IPS DF 4.7 (cell line): ENCODE results near the gene KRTAP1-3.
"Not testable (repeated sequence)": the region's sequence is repeated elsewhere in the genome, so short reads cannot be mapped to it uniquely, and the experiment has no call there.

Experiments used
- DNase-seq: peaks from one replicate; pipeline ENCODE4 v3.0.0-alpha.2; 2013; ENCODE audit warnings: low spot score; ENCODE audit errors: extremely low read depth

KRTAP1-3 gene

GRCh38 chr17:41054556-41054955 lies 19.9 kb upstream of the KRTAP1-3 start:
- DNase-seq: not testable (repeated sequence)

GRCh38 chr17:41054025-41054424 lies 19.4 kb upstream of the KRTAP1-3 start:
- DNase-seq: no peak

DNA sequence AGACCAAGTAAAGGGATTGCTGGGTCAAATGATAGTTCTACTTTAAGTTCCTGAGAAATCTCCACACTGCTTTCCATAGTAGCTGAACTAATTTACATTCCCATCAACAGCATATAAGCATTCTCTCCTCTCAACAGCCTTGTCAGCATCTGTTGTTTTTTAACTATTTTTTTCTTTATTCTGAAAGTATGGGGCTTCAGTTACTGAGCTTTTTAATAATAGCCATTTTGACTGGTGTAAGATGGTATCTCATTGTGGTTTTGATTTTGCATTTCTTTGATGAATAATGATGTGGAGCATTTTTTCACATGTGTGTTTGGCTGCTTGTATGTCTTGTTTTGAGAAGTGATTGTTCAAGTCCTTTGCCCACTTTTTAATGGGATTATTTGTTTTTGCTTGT lies 17.9 kb upstream of the KRTAP1-3 start:
- DNase-seq: no peak

DNA sequence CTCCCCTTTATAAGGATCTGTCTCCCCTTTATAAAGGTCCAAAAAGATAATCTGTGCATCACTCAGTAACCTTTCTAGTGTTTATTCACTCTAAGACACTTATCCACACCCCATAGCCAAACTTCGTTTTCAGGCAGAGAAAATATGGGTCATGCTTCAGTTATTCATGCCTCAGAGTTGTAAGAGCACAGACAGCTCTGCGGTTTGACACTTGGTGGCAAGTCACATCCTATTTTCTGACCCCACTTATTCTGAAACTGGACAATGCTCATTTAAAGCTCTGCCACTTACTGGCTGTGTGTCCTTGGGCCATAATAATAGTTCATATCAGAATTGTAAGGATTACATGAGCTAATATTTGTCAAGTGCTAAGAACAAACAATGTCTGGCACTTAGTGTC lies 14.4 kb upstream of the KRTAP1-3 start:
- DNase-seq: no peak

GRCh38 chr17:41048441-41048840 lies 13.8 kb upstream of the KRTAP1-3 start:
- no peak for DNase-seq

DNA sequence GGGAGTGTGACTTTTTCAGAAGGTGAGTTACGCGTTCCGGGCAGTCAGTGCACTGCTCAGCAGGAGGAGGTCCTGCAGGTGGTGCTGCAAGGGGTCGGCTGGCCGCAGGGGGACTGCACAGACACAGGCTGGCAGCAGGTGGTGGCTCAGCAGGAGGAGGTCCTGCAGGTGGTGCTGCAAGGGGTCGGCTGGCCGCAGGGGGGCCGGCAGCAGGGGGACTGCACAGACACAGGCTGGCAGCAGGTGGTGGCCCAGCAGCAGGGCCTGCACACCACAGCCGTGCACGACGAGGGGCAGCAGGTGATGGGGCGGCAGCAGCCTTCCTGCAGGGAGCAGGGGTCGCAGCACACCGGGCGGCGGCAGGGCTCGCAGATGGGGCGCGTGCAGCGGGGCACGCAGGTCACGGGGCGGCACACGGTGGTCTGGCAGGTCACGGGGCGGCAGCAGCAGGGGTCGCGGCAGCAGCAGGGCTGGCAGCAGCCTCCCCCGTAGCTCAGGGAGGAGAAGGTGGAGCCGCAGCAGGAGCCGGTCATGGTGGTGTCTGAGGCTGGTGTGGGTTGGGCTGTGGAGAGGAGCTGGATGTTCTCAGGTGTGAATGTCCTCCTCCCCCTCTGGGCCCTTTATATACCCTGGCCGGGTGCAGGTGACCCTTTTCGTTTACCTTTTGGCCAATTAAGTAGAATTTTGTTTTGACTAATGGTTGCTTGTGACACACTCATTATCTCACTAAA lies 12.2 kb upstream of the KRTAP1-3 start, which contains the start of gene KRTAP2-1:
KRTAP2-1 (minus strand) TSS at position 582 of the 731 bp plus-strand sequence; CDS start at position 533, 49 bp downstream.
- not testable (repeated sequence) for DNase-seq

DNA sequence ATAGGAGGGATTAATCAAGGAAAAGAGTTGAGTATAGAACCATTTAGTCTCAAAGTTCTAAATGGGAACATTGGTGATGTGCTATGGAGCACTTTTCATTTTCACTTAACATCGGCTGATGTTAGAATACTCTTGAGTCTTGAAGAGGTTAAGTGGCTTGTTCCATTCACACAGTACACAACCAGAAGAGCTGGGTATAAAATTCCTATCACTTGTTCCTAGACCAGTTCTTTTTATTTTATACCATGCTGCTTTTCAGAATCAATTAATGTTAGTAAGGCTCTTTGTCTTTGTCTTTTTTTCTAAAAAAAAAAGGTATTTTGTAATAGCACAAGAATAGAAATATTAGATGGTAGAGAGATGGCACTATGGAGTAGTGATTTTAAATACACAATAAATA lies 8.3 kb upstream of the KRTAP1-3 start:
- no peak for DNase-seq

DNA sequence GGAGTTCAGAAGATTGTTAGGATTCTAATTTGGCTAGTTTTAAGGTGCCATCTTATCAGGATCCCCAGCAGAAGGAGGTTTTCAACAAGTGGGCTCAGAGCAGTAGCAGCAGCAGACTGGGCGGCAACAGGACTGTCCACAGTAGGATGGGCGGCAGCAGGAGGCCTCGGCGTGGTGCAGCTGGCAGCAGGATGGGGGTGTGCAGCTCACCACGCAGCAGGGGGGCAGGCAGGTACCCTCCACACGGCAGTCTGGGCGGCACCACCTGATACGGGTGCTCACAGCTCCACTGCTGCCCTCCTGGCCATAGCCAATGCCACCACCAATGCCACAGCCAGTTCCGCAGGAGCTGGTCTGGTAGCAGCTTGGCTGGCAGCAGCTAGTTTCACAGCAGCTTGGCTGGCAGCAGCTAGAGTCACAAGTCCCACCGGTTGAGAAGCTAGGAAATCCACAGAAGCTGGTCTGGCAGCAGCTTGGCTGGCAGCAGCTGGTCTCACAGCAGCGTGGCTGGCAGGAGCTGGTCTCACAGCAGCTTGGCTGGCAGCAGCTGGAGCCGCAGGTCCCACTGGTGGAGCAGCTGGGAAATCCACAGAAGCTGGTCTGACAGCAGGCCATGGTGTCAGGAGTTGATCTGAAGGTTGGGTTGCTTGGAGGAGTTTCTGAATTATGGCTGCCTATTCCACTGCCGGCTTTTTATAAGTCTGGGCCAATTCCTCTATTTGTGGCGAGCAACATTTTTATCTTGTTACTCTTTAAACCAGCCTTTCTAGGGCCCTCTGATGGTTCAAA lies 6.3 kb upstream of the KRTAP1-3 start, which contains the start of gene KRTAP1-1:
KRTAP1-1 (minus strand) TSS at position 668 of the 789 bp plus-strand sequence; CDS start at position 615, 53 bp downstream.
- DNase-seq: not testable (repeated sequence)

- no peak for DNase-seq
Measured at GRCh38 chr17:41037853-41038350, 3.2 kb upstream of the KRTAP1-3 start.

DNA sequence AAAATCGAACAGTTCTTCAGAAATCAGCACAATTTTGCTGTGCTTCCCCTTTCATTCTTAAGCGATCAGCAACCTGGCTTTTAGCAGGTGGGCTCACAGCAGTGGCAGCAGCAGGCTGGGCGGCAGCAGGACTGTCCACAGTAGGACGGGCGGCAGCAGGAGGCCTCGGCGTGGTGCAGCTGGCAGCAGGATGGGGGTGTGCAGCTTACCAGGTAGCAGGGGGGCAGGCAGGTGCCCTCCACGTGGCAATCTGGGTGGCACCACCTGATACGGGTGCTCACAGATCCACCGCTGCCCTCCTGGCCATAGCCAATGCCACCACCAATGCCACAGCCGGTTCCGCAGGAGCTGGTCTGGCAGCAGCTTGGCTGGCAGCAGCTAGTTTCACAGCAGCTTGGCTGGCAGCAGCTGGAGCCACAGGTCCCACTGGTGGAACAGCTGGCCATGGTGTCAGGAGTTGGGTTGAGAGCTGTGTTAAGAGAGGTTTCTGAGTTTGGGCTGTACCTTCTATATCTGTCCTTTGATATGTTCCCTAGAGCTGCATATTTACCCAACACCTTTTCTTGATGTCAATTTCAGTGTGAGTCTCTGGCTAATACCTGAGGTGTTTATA lies 4.9 kb downstream of the KRTAP1-3 start, which contains the start of gene KRTAP1-4:
KRTAP1-4 (minus strand) TSS at position 563 of the 613 bp plus-strand sequence; CDS start at position 446, 117 bp downstream.
- no peak for DNase-seq

DNA sequence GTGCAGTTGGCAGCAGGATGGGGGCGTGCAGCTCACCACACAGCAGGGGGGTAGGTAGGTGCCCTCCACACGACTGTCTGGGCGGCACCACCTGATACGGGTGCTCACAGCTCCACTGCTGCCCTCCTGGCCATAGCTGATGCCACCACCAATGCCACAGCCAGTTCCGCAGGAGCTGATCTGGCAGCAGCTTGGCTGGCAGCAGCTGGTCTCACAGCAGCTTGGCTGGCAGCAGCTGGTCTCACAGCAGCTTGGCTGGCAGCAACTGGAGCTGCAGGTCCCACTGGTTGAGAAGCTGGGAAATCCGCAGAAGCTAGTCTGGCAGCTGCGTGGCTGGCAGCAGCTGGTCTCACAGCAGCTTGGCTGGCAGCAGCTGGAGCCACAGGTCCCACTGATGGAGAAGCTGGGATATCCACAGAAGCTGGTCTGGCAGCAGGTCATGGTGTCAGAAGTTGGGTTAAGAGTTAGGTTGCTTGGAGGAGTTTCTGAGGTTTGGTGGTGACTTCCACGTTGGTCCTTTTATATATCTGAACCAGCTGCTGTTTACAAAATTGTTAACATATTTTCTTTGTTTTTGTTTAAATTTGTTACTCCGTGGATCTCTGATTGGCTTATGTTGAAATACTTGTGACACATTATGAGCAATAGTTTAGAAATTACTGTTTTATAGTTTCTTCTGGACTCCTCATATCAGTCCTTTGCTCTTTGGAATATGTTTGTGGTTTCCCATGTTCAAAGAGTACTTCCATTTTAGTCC lies 7.8 kb downstream of the KRTAP1-3 start, which contains the start of gene KRTAP1-5:
KRTAP1-5 (minus strand) TSS at position 494 of the 757 bp plus-strand sequence; CDS start at position 441, 53 bp downstream.
- no peak for DNase-seq

GRCh38 chr17:41024697-41025096 lies 10.0 kb downstream of the KRTAP1-3 start:
- DNase-seq: no peak

DNA sequence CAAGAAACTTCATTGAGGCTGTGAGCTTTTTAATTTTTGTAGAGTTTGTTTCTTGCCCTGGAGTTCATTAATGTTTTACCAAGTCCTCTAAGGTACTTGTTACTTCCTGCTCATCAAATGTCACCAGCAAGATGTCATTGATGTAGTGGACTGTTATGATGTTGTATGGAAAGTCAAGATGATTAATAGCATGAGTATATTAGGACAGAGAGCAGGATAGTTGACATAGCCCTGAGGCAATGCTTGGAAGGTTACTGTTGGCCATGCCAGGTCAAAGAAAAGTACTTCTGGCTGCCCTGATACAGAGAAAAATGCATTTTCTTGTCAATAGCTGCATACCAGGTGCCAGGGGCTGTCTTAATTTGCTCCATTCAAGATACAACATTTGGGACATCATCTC lies 14.3 kb downstream of the KRTAP1-3 start:
- no peak for DNase-seq

DNA sequence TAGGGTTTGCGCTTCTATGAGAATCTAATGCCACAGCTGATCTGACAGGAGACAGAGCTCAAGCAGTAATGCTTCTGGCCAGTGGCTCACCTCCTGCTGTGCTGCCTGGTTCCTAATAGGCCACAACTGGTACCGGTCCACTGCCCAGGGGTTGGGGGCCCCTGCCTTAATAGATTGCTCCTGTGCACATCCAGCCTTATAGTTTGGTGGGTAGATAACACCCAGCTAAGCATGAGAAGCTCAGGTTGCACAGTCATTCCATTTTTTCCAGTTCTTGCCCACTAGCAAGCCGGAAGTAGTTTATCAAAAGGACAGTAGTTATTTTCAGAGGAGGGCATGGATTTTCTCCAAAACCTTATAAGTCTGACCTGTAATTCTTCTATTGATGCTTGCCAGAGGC lies 15.3 kb downstream of the KRTAP1-3 start:
- no peak for DNase-seq

- no peak for DNase-seq
Measured at GRCh38 chr17:41018541-41018940, 16.1 kb downstream of the KRTAP1-3 start.

- DNase-seq: no peak
Measured at GRCh38 chr17:41016578-41017215, 18.0 kb downstream of the KRTAP1-3 start.

DNA sequence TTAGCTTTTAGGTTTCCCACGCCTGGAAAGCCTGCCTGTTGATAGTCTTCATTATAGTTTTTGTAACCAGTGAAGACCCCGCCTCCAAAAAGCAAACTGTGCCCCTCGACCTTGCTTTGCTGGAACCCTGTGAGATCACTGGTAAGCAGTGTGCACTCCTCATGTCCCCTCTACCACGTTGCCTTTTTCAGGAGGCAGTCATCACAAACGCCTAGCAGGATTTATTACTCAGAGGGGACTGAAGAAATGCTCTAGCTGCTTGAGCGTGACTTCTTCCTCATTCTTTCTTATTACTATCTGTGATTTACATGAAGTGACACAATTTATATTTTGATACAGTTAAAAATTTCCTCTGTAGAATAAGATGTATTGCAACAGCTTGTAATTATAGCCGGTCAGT lies 19.2 kb downstream of the KRTAP1-3 start:
- no peak for DNase-seq

DNA sequence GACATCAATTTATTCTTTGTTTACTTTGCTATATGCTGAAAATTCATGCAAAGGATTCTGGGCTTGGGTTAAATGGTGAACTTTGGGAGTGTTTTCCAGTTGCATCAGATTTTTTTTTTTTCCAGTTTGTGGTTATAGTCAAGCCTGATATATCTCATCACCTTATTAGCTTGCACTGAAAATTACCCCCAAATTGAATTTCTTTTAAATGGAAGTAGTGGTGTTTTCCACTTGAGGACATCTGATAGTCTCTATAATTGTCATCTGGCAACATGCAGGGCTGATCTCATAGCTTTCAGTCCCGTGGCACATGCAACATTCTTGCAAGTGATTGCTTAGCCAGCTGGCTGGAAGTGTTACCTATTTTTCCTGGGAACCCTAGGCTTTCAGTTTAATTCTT lies 21.1 kb downstream of the KRTAP1-3 start:
- DNase-seq: no peak

DNA sequence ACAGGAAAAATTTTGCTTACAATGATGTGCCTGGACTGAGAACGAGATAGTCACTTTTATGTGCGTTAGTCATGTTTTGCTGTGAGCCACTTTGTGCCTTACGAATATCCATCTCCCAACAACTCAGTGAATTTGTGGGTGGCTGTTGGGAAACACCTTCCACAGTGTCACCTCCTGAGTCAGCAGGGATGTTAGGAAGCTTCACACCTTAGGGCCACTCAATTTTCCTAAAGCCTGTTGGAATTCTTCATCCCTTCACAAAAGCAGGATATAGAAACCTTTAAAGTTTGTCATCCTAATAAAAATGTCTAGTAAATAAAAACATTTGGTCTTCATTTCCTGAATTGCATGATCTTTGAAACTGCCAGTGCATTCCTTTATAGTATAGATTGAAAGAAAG lies 21.5 kb downstream of the KRTAP1-3 start:
- DNase-seq: no peak
